ENCODE data around the gene DSPP. TPM values are rescaled to one million over a fixed set of nuclear protein-coding genes. Genes with fewer than 3 reads are reported as not detected.

DSPP gene
- total RNA-seq (not detected), polyA plus RNA-seq (not detected)

DNA sequence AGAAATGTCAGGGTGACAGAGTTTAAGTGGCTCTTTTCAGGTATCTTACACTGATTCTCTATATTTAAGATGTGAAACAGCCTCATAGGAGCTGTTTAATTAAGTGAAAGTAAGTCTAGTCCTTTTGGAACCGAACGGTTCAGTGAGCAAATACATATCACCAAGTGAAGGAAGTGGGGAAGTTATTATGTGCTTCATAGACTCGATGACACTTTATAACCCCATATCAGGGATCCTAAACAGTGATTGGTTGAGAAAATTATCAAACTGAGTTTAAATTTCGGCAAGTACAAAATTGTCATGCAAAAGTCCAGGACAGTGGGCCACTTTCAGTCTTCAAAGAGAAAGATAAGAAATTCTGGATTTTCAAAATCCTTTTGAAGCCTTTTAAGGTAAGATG, at the start of gene DSPP:
Gene DSPP (plus strand): TSS at position 301 of the 400 bp plus-strand sequence. CDS start 2,380 bp downstream, outside the sequence.
- Histone ChIP-seq H3K27me3 (ENCODE audit: control insufficient read depth, insufficient read depth, low read length) (peaks cover 2% of the 10 kb centered on the region), H3K27ac (ENCODE audit: insufficient read depth, low read length, poor library complexity, severe bottlenecking) (no peak within 1 kb of the TSS), H3K36me3 (ENCODE audit: control insufficient read depth, insufficient read depth, low read length) (no peaks in the 10 kb centered on the region), H3K4me3 (ENCODE audit: low read depth, low read length) (no peak within 1 kb of the TSS), H3K9me3 (ENCODE audit: control insufficient read depth in 2 of 2, low read length in 2 of 2) (no peaks in the 10 kb centered on the region), H3K4me1 (ENCODE audit: control insufficient read depth, insufficient read depth, low read length, poor library complexity, severe bottlenecking) (no peaks in the 10 kb centered on the region)
- Mint-ChIP-seq H3K36me3 (no peaks in the 10 kb centered on the region), H3K27me3 (peaks cover 4% of the 10 kb centered on the region), H3K27ac (no peak within 1 kb of the TSS), H3K4me1 (no peaks in the 10 kb centered on the region), H3K4me3 (no peak within 1 kb of the TSS), H3K9me3 (peaks cover 0 to 3% (median 0%) of the 10 kb centered on the region in 7 donors)
- DNase-seq = no peak
- ATAC-seq (ENCODE audit: low read depth in 2 of 2) = no peak

DNA sequence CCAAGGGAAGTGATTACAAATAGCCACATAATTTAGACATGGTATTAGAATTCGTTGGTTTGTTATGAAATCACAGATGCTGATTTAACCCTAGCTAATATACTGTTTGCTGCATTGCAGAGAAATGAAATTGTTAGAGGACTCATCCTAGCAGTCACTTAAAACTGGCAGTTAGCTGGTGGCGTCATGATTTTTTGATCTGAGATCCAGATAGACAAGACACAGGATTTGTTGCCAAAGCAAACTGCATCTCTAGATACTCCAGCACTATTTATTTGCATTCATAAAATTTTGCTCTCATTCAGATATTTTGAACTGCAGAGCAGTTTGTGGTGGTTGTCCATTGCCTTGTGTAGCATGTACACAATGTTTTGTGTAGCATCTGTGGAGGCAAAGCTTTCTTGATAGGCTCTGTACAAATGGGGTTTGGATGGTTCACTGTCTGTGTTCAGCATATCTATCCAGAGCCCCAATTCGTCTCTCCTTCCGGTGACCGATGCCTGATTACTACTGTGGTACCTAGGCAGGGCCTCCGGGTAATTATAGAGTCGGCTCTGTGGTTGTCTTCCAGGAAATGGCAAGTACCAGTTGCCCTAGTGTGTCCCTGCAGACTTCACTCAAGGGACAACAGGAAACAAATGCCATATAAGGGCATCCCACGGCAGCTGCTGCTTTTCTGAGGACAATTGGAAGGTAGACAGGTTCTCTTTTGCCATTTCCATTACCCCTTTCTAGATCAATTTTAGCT, 49.1 kb upstream of the DSPP start:
- H3K27ac Mint-ChIP-seq = peak overlapping the region in 2 of 3 donors; percentile 6 to 44
- peaks cover 0 to 4% (median 2%) of the 10 kb centered on the region in 7 donors for H3K9me3 Mint-ChIP-seq
- no peak overlapping the region for H3K27ac ChIP-seq (ENCODE audit: insufficient read depth, low read length, poor library complexity, severe bottlenecking)

DNA sequence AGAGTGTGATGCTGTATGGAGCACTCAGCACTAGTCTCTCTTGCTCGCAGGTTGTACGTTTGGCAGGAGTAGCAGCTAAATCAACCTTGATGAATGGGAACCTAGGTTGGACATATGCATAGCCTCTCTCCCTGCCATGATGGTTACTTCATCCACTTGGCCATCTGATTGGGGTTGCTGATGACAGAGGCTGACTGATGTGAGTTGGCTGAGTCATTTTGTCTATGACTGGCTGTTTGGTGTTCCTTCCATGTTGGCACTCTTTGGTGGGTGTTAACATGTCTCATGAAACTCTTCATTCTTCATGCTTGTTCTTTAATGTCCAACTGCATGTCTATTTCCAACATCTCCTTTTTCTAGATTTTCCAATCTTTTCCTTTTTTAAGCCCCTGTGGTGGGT, 47.5 kb upstream of the DSPP start:
- H3K27me3 Mint-ChIP-seq = peaks cover 7% of the 10 kb centered on the region
- Histone ChIP-seq H3K9me3 (ENCODE audit: control insufficient read depth in 2 of 2, low read length in 2 of 2) (no peaks in the 10 kb centered on the region), H3K4me3 (ENCODE audit: low read depth, low read length) (no peak overlapping the region), H3K27me3 (ENCODE audit: control insufficient read depth, insufficient read depth, low read length) (no peaks in the 10 kb centered on the region), H3K4me1 (ENCODE audit: control insufficient read depth, insufficient read depth, low read length, poor library complexity, severe bottlenecking) (no peaks in the 10 kb centered on the region), H3K27ac (ENCODE audit: insufficient read depth, low read length, poor library complexity, severe bottlenecking) (no peak overlapping the region), H3K36me3 (ENCODE audit: control insufficient read depth, insufficient read depth, low read length) (no peaks in the 10 kb centered on the region)
- H3K4me1 Mint-ChIP-seq = peaks cover 0 to 21% (median 6%) of the 10 kb centered on the region in 4 donors
- DNase-seq (no peak), ATAC-seq (ENCODE audit: low read depth in 2 of 2) (no peak)
- peaks cover 0 to 4% (median 0%) of the 10 kb centered on the region in 7 donors for H3K9me3 Mint-ChIP-seq
- no peaks in the 10 kb centered on the region for H3K36me3 Mint-ChIP-seq
- H3K27ac Mint-ChIP-seq = no peak overlapping the region
- H3K4me3 Mint-ChIP-seq = no peak overlapping the region

More for the DNA sequence above, 49.1 kb upstream of the DSPP start:
- Histone ChIP-seq H3K36me3 (ENCODE audit: control insufficient read depth, insufficient read depth, low read length) (no peaks in the 10 kb centered on the region), H3K4me3 (ENCODE audit: low read depth, low read length) (peak overlapping the region; percentile 32), H3K27me3 (ENCODE audit: control insufficient read depth, insufficient read depth, low read length) (no peaks in the 10 kb centered on the region), H3K9me3 (ENCODE audit: control insufficient read depth in 2 of 2, low read length in 2 of 2) (no peaks in the 10 kb centered on the region), H3K4me1 (ENCODE audit: control insufficient read depth, insufficient read depth, low read length, poor library complexity, severe bottlenecking) (no peaks in the 10 kb centered on the region)
- peak; percentile 93 to 97 for ATAC-seq (ENCODE audit: low read depth in 2 of 2)
- peaks cover 4% of the 10 kb centered on the region for H3K27me3 Mint-ChIP-seq
- H3K4me3 Mint-ChIP-seq = peak overlapping the region in 1 of 4 donors; percentile 8
- peaks cover 0 to 21% (median 6%) of the 10 kb centered on the region in 4 donors for H3K4me1 Mint-ChIP-seq
- no peaks in the 10 kb centered on the region for H3K36me3 Mint-ChIP-seq
- DNase-seq = peak in 2 of 3 donors; percentile 44 to 83

DNA sequence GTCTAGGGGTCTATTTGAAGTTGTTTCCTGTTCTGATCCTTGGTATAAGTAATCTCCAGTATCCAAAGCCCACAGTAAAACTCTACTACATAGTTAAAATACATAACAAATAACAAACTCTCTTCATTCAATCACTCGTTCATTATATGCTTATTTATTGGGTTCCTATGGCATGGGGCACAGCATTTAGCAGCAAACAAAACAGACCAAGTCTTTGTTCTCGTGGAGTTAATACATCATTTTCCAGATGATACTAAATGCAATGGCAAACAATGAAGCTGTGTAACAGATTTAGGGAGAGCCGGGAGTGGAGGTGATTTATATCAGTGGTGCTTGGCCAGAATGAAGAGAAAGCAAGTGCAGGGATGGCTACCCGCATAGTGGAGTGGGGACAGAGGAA, 42.6 kb upstream of the DSPP start:
- H3K4me3 Mint-ChIP-seq = no peak overlapping the region
- no peaks in the 10 kb centered on the region for H3K27me3 ChIP-seq (ENCODE audit: control insufficient read depth, insufficient read depth, low read length)
- H3K4me1 ChIP-seq (ENCODE audit: control insufficient read depth, insufficient read depth, low read length, poor library complexity, severe bottlenecking) = no peaks in the 10 kb centered on the region
- no peaks in the 10 kb centered on the region for H3K9me3 ChIP-seq (ENCODE audit: control insufficient read depth in 2 of 2, low read length in 2 of 2)
- H3K4me1 Mint-ChIP-seq = peaks cover 0 to 3% (median 1%) of the 10 kb centered on the region in 4 donors
- H3K36me3 Mint-ChIP-seq = no peaks in the 10 kb centered on the region
- H3K27ac Mint-ChIP-seq = peak overlapping the region in 1 of 3 donors; percentile 56
- ATAC-seq (ENCODE audit: low read depth in 2 of 2) (no peak), DNase-seq (no peak)
- H3K27me3 Mint-ChIP-seq = peaks cover 10% of the 10 kb centered on the region
- no peak overlapping the region for H3K27ac ChIP-seq (ENCODE audit: insufficient read depth, low read length, poor library complexity, severe bottlenecking)
- no peak overlapping the region for H3K4me3 ChIP-seq (ENCODE audit: low read depth, low read length)
- peaks cover 0 to 6% (median 0%) of the 10 kb centered on the region in 7 donors for H3K9me3 Mint-ChIP-seq
- no peaks in the 10 kb centered on the region for H3K36me3 ChIP-seq (ENCODE audit: control insufficient read depth, insufficient read depth, low read length)

DNA sequence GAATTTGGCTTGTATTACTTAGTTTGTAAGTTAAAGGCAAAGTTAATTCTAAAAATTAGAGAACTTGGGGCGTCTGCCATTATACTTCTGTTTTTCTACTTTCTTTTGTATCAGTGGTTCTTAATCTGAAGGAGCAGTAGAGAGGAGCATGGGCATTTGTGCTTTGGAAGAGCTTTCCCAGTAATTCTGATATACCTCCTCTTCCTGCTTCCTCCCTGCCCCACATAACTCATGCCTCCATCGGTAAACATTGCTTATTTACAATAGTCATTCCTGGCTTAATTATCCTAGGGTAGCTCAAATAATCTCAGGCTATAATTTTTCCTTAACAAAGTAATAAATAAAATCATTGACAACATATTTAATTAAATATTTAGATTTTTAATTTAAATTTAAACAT, 42.1 kb upstream of the DSPP start:
- no peaks in the 10 kb centered on the region for H3K36me3 Mint-ChIP-seq
- peaks cover 0 to 2% (median 0%) of the 10 kb centered on the region in 4 donors for H3K4me1 Mint-ChIP-seq
- ATAC-seq (ENCODE audit: low read depth in 2 of 2) (no peak), DNase-seq (no peak)
- Histone ChIP-seq H3K36me3 (ENCODE audit: control insufficient read depth, insufficient read depth, low read length) (no peaks in the 10 kb centered on the region), H3K27me3 (ENCODE audit: control insufficient read depth, insufficient read depth, low read length) (no peaks in the 10 kb centered on the region), H3K4me1 (ENCODE audit: control insufficient read depth, insufficient read depth, low read length, poor library complexity, severe bottlenecking) (no peaks in the 10 kb centered on the region), H3K9me3 (ENCODE audit: control insufficient read depth in 2 of 2, low read length in 2 of 2) (no peaks in the 10 kb centered on the region), H3K4me3 (ENCODE audit: low read depth, low read length) (no peak overlapping the region), H3K27ac (ENCODE audit: insufficient read depth, low read length, poor library complexity, severe bottlenecking) (no peak overlapping the region)
- no peak overlapping the region for H3K4me3 Mint-ChIP-seq
- H3K27ac Mint-ChIP-seq = no peak overlapping the region
- peaks cover 0 to 6% (median 0%) of the 10 kb centered on the region in 7 donors for H3K9me3 Mint-ChIP-seq
- H3K27me3 Mint-ChIP-seq = peaks cover 10% of the 10 kb centered on the region

DNA sequence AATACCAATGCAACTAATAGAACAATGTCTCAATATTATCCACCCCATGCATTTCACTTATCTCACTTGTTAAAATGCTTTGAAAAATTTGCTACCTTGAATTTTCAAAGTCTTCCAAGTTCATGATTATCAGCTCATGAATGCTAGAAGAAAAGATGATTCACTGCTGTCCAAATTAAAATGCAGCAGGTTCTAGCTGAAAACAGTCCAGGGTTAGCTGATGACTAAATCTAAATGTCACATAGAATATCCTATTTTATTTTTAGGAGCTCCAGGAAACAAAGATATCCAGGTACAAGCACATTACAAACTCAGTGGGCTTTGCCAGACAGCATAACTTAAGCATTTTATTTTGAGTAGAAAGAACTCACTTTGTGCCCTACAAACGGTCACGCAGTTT, 41.1 kb upstream of the DSPP start:
- Histone ChIP-seq H3K4me3 (ENCODE audit: low read depth, low read length) (no peak overlapping the region), H3K4me1 (ENCODE audit: control insufficient read depth, insufficient read depth, low read length, poor library complexity, severe bottlenecking) (no peaks in the 10 kb centered on the region), H3K9me3 (ENCODE audit: control insufficient read depth in 2 of 2, low read length in 2 of 2) (no peaks in the 10 kb centered on the region), H3K36me3 (ENCODE audit: control insufficient read depth, insufficient read depth, low read length) (no peaks in the 10 kb centered on the region), H3K27me3 (ENCODE audit: control insufficient read depth, insufficient read depth, low read length) (no peaks in the 10 kb centered on the region), H3K27ac (ENCODE audit: insufficient read depth, low read length, poor library complexity, severe bottlenecking) (no peak overlapping the region)
- Mint-ChIP-seq H3K27ac (no peak overlapping the region), H3K4me1 (peaks cover 0 to 2% (median 0%) of the 10 kb centered on the region in 4 donors), H3K27me3 (peaks cover 7% of the 10 kb centered on the region), H3K36me3 (no peaks in the 10 kb centered on the region), H3K4me3 (no peak overlapping the region), H3K9me3 (peaks cover 0 to 6% (median 0%) of the 10 kb centered on the region in 7 donors)
- DNase-seq = no peak
- ATAC-seq (ENCODE audit: low read depth in 2 of 2) = no peak

DNA sequence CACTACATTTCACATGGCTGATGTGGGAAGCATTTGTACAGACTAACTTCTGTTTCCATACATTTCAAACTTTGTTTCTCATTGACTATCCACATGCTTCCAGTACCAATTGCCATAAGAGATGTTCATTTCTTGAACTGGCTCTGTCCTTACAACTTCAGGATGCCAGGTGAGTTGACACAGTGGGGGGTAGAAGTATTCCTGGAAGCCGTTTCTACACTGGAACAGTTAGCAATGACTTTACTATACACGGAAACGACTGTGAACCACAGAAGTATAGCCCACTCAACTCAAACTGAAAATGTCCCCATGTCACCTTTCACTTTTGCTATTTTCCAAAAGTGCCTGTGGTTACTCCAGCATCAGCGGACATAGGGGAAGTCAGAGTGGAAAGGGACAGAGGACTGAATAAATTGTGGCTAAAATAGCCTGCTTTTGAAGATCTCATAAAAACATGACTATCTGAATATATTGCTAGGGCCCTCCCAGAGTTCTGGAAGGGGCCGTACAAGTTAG, 38.0 kb upstream of the DSPP start:
- ATAC-seq (ENCODE audit: low read depth in 2 of 2) = no peak
- H3K27me3 Mint-ChIP-seq = peaks cover 7% of the 10 kb centered on the region

More for the DNA sequence above, 38.0 kb upstream of the DSPP start:
- Histone ChIP-seq H3K9me3 (ENCODE audit: control insufficient read depth in 2 of 2, low read length in 2 of 2) (no peaks in the 10 kb centered on the region), H3K4me3 (ENCODE audit: low read depth, low read length) (no peak overlapping the region), H3K27ac (ENCODE audit: insufficient read depth, low read length, poor library complexity, severe bottlenecking) (no peak overlapping the region), H3K27me3 (ENCODE audit: control insufficient read depth, insufficient read depth, low read length) (no peaks in the 10 kb centered on the region), H3K36me3 (ENCODE audit: control insufficient read depth, insufficient read depth, low read length) (no peaks in the 10 kb centered on the region), H3K4me1 (ENCODE audit: control insufficient read depth, insufficient read depth, low read length, poor library complexity, severe bottlenecking) (no peaks in the 10 kb centered on the region)
- no peak overlapping the region for H3K27ac Mint-ChIP-seq
- H3K36me3 Mint-ChIP-seq = no peaks in the 10 kb centered on the region
- H3K4me1 Mint-ChIP-seq = peaks cover 0 to 2% (median 0%) of the 10 kb centered on the region in 4 donors
- DNase-seq = no peak
- no peak overlapping the region for H3K4me3 Mint-ChIP-seq
- peaks cover 0 to 7% (median 0%) of the 10 kb centered on the region in 7 donors for H3K9me3 Mint-ChIP-seq

All from CD4-positive, CD25-positive, alpha-beta regulatory T cell (primary cell).